ENCODE measurements around the gene KRTAP2-1. TPM values are rescaled to one million over a fixed set of nuclear protein-coding genes. Genes with fewer than 3 reads are reported as not detected.
"Not testable (repeated sequence)": the region's sequence is repeated elsewhere in the genome, so short reads cannot be mapped to it uniquely, and the experiment has no call there.

The KRTAP2-1 gene
- total RNA-seq, 2 donors from 2014 or later, result not detected

DNA sequence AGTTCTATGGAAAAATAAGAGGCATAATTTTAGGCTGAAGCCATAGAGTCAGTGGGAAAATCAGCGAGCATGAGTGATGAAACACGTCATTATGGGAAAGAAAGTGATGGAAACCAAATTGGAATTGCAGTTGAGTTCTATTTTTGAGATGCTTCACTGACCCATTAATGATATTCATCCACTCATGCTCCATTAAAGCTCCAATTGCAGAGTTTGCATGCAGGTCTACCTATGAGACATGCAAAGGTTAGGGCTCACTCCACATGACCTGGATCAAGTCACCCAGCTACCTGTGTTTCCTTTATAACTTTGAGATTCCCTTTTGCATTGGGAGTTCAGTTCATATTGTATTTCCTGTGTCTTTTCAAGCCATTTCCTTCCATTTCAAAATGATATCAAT is 26.6 kb upstream of the KRTAP2-1 start:
- no peaks in the 10 kb centered on the region for H3K36me3 ChIP-seq
- H3K4me3 ChIP-seq, result no peak overlapping the region
- no peaks in the 10 kb centered on the region for H3K4me1 ChIP-seq
- DNase-seq (ENCODE audit: low spot score), result no peak
- TF ChIP-seq, protein P1, sequence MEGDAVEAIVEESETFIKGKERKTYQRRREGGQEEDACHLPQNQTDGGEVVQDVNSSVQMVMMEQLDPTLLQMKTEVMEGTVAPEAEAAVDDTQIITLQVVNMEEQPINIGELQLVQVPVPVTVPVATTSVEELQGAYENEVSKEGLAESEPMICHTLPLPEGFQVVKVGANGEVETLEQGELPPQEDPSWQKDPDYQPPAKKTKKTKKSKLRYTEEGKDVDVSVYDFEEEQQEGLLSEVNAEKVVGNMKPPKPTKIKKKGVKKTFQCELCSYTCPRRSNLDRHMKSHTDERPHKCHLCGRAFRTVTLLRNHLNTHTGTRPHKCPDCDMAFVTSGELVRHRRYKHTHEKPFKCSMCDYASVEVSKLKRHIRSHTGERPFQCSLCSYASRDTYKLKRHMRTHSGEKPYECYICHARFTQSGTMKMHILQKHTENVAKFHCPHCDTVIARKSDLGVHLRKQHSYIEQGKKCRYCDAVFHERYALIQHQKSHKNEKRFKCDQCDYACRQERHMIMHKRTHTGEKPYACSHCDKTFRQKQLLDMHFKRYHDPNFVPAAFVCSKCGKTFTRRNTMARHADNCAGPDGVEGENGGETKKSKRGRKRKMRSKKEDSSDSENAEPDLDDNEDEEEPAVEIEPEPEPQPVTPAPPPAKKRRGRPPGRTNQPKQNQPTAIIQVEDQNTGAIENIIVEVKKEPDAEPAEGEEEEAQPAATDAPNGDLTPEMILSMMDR (IDR thresholded peaks at IDR 0.05), result no peak
- H3K9me3 ChIP-seq, result no peaks in the 10 kb centered on the region
- no peak overlapping the region for H3K27ac ChIP-seq
- H3K27me3 ChIP-seq, result no peaks in the 10 kb centered on the region

DNA sequence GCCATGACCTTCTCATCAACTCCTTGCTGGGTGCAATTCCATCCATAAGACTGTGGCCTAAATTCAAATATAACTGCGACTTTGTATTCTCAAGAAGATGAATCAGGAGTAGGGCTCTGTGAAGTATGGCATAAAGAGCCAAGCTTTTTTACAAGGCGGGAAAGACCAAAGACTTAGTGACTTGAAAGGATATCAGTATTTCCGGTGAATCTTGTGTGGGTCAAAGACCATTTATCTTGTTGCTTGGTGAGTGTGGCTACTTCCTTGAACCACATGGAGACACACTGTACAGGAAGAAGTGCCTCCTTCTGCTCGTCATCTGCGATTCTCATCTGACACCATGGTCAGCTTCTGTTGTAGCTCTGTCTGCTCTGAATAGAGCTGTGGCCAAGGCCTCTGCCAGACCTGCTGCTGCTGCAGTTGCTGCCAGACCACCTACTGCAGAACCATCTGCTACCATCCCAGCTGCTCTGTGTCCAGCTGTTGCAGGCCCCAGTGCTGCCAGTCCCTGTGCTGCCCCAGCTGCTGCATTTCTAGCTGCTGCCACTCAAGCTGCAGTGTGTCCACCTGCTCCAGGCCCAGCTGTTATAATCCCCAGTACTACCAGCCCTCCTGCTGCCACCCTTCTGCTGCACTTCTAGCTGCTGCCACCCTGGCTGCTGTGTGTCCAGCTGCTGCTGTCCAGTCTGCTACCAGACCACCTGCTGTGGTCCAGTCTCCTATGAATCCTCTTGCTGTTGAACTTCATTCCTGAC is 24.7 kb upstream of the KRTAP2-1 start:
- DNase-seq (ENCODE audit: low spot score), result no peak
- TF ChIP-seq, protein P1 (IDR thresholded peaks at IDR 0.05), result no peak
- Histone ChIP-seq H3K27ac (no peak overlapping the region), H3K36me3 (no peaks in the 10 kb centered on the region), H3K9me3 (no peaks in the 10 kb centered on the region), H3K27me3 (no peaks in the 10 kb centered on the region), H3K4me1 (no peaks in the 10 kb centered on the region), H3K4me3 (no peak overlapping the region)

DNA sequence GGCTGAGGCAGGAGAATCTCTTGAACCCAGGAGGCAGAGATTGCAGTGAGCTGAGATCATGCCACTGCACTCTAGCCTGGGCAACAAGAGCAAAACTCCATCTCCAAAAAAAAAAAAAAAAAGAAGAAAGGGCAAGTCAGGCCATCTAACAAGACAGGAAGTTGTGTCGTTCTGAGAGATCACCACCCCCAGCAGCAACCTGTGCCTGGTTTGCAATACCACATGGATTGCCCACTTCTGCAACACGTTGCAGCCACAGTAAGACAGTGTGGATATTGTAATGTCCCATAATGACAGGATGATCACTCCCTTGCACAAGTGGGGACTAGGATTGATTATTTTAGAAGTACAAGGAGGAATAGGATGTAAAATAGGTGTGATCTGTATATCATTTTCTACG is 21.9 kb upstream of the KRTAP2-1 start:
- H3K9me3 ChIP-seq, result no peaks in the 10 kb centered on the region
- no peaks in the 10 kb centered on the region for H3K36me3 ChIP-seq
- TF ChIP-seq, protein P1 (IDR thresholded peaks at IDR 0.05), result no peak
- no peak overlapping the region for H3K4me3 ChIP-seq
- no peaks in the 10 kb centered on the region for H3K27me3 ChIP-seq
- H3K4me1 ChIP-seq, result no peaks in the 10 kb centered on the region
- no peak for DNase-seq (ENCODE audit: low spot score)
- no peak overlapping the region for H3K27ac ChIP-seq

DNA sequence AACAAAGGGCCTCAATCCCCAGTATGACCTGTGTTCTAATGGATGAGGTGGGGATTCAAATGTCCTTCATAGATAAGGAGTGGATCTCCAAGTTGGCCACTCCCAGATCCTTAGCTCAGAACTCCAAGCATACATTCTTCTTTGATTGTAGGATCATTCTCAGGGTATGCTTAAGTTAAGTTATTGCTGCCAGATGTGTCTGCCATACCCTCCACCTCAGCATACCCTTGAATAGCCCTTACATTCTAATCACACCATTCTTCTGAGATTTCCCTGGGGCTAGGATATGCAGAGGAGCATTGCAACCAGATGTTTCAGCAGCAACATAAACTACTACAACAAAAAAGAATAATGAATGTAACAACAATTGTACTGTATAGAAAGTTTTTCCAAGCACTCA is 20.2 kb upstream of the KRTAP2-1 start:
- Histone ChIP-seq H3K27ac (no peak overlapping the region), H3K36me3 (no peaks in the 10 kb centered on the region), H3K4me1 (no peaks in the 10 kb centered on the region), H3K9me3 (no peaks in the 10 kb centered on the region), H3K4me3 (no peak overlapping the region), H3K27me3 (no peaks in the 10 kb centered on the region)
- TF ChIP-seq, protein P1 (IDR thresholded peaks at IDR 0.05), result no peak
- no peak for DNase-seq (ENCODE audit: low spot score)

DNA sequence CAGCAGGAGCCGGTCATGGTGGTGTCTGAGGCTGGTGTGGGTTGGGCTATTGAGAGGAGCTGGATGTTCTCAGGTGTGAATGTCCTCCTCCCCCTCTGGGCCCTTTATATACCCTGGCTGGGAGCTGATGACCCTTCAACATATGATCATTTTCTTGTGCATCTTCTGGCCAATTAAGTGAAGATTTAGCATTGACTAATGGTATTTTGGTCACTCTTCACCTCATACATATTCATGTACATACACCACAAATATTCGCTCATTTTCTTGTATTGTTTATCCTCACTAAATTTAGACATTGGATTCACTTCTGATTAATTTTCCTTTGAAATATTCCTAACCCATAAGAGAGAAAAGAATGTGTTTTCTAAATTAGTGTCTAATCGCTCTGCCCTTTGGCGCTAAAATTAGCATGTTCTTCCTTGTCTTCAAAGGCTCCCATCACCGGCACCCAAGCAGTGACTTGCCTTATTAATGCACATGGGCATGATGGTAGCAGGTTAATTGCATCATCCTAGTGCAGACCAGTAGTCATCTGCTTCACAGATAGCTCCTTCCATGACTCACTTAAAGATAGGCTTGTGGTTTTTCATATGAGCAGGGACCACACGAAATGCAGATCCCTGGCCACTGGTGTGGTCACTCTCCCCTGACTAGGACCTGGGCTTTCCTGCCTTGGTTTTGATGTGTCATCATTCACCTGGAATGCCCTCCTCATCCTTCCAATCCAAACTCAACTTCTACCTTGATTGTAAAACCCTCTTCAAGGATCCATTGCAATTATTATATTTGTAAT is 18.9 kb upstream of the KRTAP2-1 start, which contains the start of gene KRTAP2-4:
KRTAP2-4 (minus strand) TSS at position 51 of the 796 bp plus-strand sequence; CDS start at position 17, 34 bp downstream.
- Histone ChIP-seq H3K4me1 (no peaks in the 10 kb centered on the region), H3K27me3 (no peaks in the 10 kb centered on the region), H3K4me3 (no peak within 1 kb of the TSS), H3K9me3 (no peaks in the 10 kb centered on the region), H3K36me3 (no peaks in the 10 kb centered on the region), H3K27ac (no peak within 1 kb of the TSS)
- DNase-seq (ENCODE audit: low spot score), result no peak
- TF ChIP-seq, protein P1 (IDR thresholded peaks at IDR 0.05), result no peak

DNA sequence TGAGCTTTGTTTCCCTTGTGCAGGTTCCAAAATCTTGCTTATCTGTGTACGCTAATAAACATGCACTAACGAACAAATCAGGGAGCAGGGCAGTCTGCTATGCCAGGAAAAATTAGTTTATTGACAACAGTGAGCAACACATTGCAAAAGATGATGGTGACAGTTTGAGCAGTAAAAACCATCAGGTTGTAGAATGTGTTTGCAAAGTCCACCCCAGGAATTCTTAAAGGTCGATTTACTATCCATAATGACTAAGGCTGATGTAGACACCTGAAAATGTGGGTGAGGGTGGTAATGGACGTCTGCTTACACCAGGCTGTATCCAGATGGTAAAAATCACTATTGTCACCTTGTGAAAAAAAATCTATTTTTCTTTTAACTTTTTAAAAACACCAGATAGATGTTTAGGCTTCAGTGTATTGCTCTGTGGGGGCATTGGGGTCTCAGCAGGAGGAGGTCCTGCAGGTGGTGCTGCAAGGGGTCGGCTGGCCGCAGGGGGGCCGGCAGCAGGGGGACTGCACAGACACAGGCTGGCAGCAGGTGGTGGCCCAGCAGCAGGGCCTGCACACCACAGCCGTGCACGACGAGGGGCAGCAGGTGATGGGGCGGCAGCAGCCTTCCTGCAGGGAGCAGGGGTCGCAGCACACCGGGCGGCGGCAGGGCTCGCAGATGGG is 18.0 kb upstream of the KRTAP2-1 start:
- not testable (repeated sequence) for H3K27me3 ChIP-seq; H3K4me3 ChIP-seq; H3K27ac ChIP-seq; H3K4me1 ChIP-seq; DNase-seq (ENCODE audit: low spot score); H3K36me3 ChIP-seq; H3K9me3 ChIP-seq

Measured in right atrium auricular region (tissue), 2 donors.